Memory B cell (primary cell): Measurements from ENCODE around the gene SPCS2.
"Not testable (repeated sequence)": the region's sequence is repeated elsewhere in the genome, so short reads cannot be mapped to it uniquely, and the experiment has no call there.

Experiments
- ATAC-seq: fragments of 150-1000 bp; cut with Tn5 transposase; 2 replicates; pipeline ENCODE4 v1.10.0; 2021; ENCODE audit warnings: low read depth, mild to moderate bottlenecking, moderate library complexity
- DNase-seq, 2 donors: peaks; one replicate each; pipeline ENCODE4 v3.0.0; 2022; ENCODE audit warnings: low spot score in 2 of 2
- H3K27ac Mint-ChIP-seq: one replicate; pipeline ENCODE4 v1.8.0; 2022; ENCODE audit warnings: mild to moderate bottlenecking, moderate library complexity, mixed read lengths
- H3K27me3 Mint-ChIP-seq: one replicate; pipeline ENCODE4 v1.8.0; 2022; ENCODE audit warnings: mixed read lengths
- H3K36me3 Mint-ChIP-seq: one replicate; pipeline ENCODE4 v1.8.0; 2022; ENCODE audit warnings: mild to moderate bottlenecking, mixed read lengths
- H3K4me1 Mint-ChIP-seq: one replicate; pipeline ENCODE4 v1.8.0; 2022; ENCODE audit warnings: mixed read lengths
- H3K4me3 Mint-ChIP-seq: one replicate; pipeline ENCODE4 v1.8.0; 2022; ENCODE audit warnings: mild to moderate bottlenecking, moderate library complexity, mixed read lengths
- H3K9me3 Mint-ChIP-seq: one replicate; pipeline ENCODE4 v1.8.0; 2022; ENCODE audit warnings: mixed read lengths

SPCS2 gene

GRCh38 chr11:74992852-74993251 is 43.8 kb downstream of the SPCS2 start:
- DNase-seq: no peak
- Mint-ChIP-seq H3K27ac (no peak overlapping the region), H3K27me3 (no peaks in the 10 kb centered on the region), H3K4me3 (no peak overlapping the region), H3K36me3 (peaks cover 6% of the 10 kb centered on the region), H3K9me3 (no peaks in the 10 kb centered on the region), H3K4me1 (peaks cover 25% of the 10 kb centered on the region)
- no peak for ATAC-seq

- peaks cover 12% of the 10 kb centered on the region for H3K36me3 Mint-ChIP-seq
- H3K27ac Mint-ChIP-seq: no peak overlapping the region
- peaks cover 6% of the 10 kb centered on the region for H3K4me1 Mint-ChIP-seq
- H3K9me3 Mint-ChIP-seq: no peaks in the 10 kb centered on the region
- no peak for ATAC-seq
- DNase-seq: no peak
- H3K4me3 Mint-ChIP-seq: no peak overlapping the region
- no peaks in the 10 kb centered on the region for H3K27me3 Mint-ChIP-seq
These were observed 51.9 kb downstream of the SPCS2 start for GRCh38 chr11:75000975-75001354.

- no peak for DNase-seq
- H3K27ac Mint-ChIP-seq: no peak overlapping the region
- H3K9me3 Mint-ChIP-seq: no peaks in the 10 kb centered on the region
- peaks cover 6% of the 10 kb centered on the region for H3K4me1 Mint-ChIP-seq
- no peak overlapping the region for H3K4me3 Mint-ChIP-seq
- no peaks in the 10 kb centered on the region for H3K27me3 Mint-ChIP-seq
- no peak for ATAC-seq
- H3K36me3 Mint-ChIP-seq: peaks cover 13% of the 10 kb centered on the region
These were observed 52.6 kb downstream of the SPCS2 start for GRCh38 chr11:75001686-75002085.

GRCh38 chr11:75002516-75002915 is 53.5 kb downstream of the SPCS2 start:
- Mint-ChIP-seq H3K4me3 (no peak overlapping the region), H3K36me3 (peaks cover 18% of the 10 kb centered on the region), H3K27ac (no peak overlapping the region), H3K4me1 (peaks cover 6% of the 10 kb centered on the region), H3K27me3 (no peaks in the 10 kb centered on the region), H3K9me3 (no peaks in the 10 kb centered on the region)
- DNase-seq (no peak), ATAC-seq (no peak)

GRCh38 chr11:75004215-75004614 is 55.1 kb downstream of the SPCS2 start:
- ATAC-seq (no peak), DNase-seq (no peak)
- H3K27me3 Mint-ChIP-seq: no peaks in the 10 kb centered on the region
- peaks cover 26% of the 10 kb centered on the region for H3K36me3 Mint-ChIP-seq
- H3K27ac Mint-ChIP-seq: no peak overlapping the region
- no peaks in the 10 kb centered on the region for H3K9me3 Mint-ChIP-seq
- H3K4me1 Mint-ChIP-seq: peaks cover 6% of the 10 kb centered on the region
- no peak overlapping the region for H3K4me3 Mint-ChIP-seq

- DNase-seq (no peak), ATAC-seq (no peak)
- Mint-ChIP-seq H3K27me3 (no peaks in the 10 kb centered on the region), H3K4me3 (no peak overlapping the region), H3K36me3 (peaks cover 29% of the 10 kb centered on the region), H3K27ac (no peak overlapping the region), H3K9me3 (no peaks in the 10 kb centered on the region), H3K4me1 (no peaks in the 10 kb centered on the region)
These were observed 62.3 kb downstream of the SPCS2 start for GRCh38 chr11:75011357-75011756.

- H3K4me1 Mint-ChIP-seq: no peaks in the 10 kb centered on the region
- ATAC-seq (no peak), DNase-seq (no peak)
- no peaks in the 10 kb centered on the region for H3K27me3 Mint-ChIP-seq
- H3K9me3 Mint-ChIP-seq: no peaks in the 10 kb centered on the region
- no peak overlapping the region for H3K27ac Mint-ChIP-seq
- no peak overlapping the region for H3K4me3 Mint-ChIP-seq
- H3K36me3 Mint-ChIP-seq: peaks cover 28% of the 10 kb centered on the region
These were observed 62.8 kb downstream of the SPCS2 start for GRCh38 chr11:75011872-75012271.

- Mint-ChIP-seq H3K27me3 (no peaks in the 10 kb centered on the region), H3K4me3 (no peak overlapping the region), H3K36me3 (peaks cover 22% of the 10 kb centered on the region), H3K27ac (no peak overlapping the region), H3K9me3 (no peaks in the 10 kb centered on the region), H3K4me1 (no peaks in the 10 kb centered on the region)
- no peak for DNase-seq
- no peak for ATAC-seq
These were observed 64.0 kb downstream of the SPCS2 start for GRCh38 chr11:75013051-75013450.

- H3K36me3 Mint-ChIP-seq: peaks cover 21% of the 10 kb centered on the region
- no peak overlapping the region for H3K4me3 Mint-ChIP-seq
- ATAC-seq (no peak), DNase-seq (no peak)
- peaks cover 5% of the 10 kb centered on the region for H3K9me3 Mint-ChIP-seq
- no peak overlapping the region for H3K27ac Mint-ChIP-seq
- no peaks in the 10 kb centered on the region for H3K27me3 Mint-ChIP-seq
- H3K4me1 Mint-ChIP-seq: no peaks in the 10 kb centered on the region
These were observed 65.1 kb downstream of the SPCS2 start for GRCh38 chr11:75014129-75014528.

GRCh38 chr11:75019200-75019599 is 70.1 kb downstream of the SPCS2 start:
- not testable (repeated sequence) for H3K9me3 Mint-ChIP-seq, DNase-seq, H3K27me3 Mint-ChIP-seq, H3K27ac Mint-ChIP-seq, H3K4me3 Mint-ChIP-seq, ATAC-seq, H3K36me3 Mint-ChIP-seq, H3K4me1 Mint-ChIP-seq

- H3K4me3 Mint-ChIP-seq, H3K36me3 Mint-ChIP-seq, H3K4me1 Mint-ChIP-seq, ATAC-seq, H3K9me3 Mint-ChIP-seq, DNase-seq, H3K27ac Mint-ChIP-seq, H3K27me3 Mint-ChIP-seq: not testable (repeated sequence)
These were observed 71.3 kb downstream of the SPCS2 start for GRCh38 chr11:75020328-75020727.

GRCh38 chr11:75022296-75022695 is 73.2 kb downstream of the SPCS2 start:
- Mint-ChIP-seq H3K4me3 (no peak overlapping the region), H3K27ac (no peak overlapping the region), H3K27me3 (no peaks in the 10 kb centered on the region), H3K9me3 (peaks cover 5% of the 10 kb centered on the region), H3K4me1 (no peaks in the 10 kb centered on the region), H3K36me3 (peaks cover 8% of the 10 kb centered on the region)
- DNase-seq: no peak
- no peak for ATAC-seq

GRCh38 chr11:75022759-75023396 is 73.8 kb downstream of the SPCS2 start:
- Mint-ChIP-seq H3K27me3 (no peaks in the 10 kb centered on the region), H3K9me3 (peaks cover 5% of the 10 kb centered on the region), H3K36me3 (peaks cover 8% of the 10 kb centered on the region), H3K27ac (no peak overlapping the region), H3K4me3 (no peak overlapping the region), H3K4me1 (no peaks in the 10 kb centered on the region)
- ATAC-seq: peak; percentile 88
- DNase-seq: peak; percentile 68 to 77

GRCh38 chr11:75023446-75024067 is 74.5 kb downstream of the SPCS2 start:
- peaks cover 4% of the 10 kb centered on the region for H3K9me3 Mint-ChIP-seq
- DNase-seq (no peak), ATAC-seq (no peak)
- peaks cover 7% of the 10 kb centered on the region for H3K36me3 Mint-ChIP-seq
- no peaks in the 10 kb centered on the region for H3K4me1 Mint-ChIP-seq
- H3K27me3 Mint-ChIP-seq: no peaks in the 10 kb centered on the region
- H3K4me3 Mint-ChIP-seq: no peak overlapping the region
- H3K27ac Mint-ChIP-seq: no peak overlapping the region

- ATAC-seq (no peak), DNase-seq (no peak)
- H3K9me3 Mint-ChIP-seq: no peaks in the 10 kb centered on the region
- no peaks in the 10 kb centered on the region for H3K4me1 Mint-ChIP-seq
- no peak overlapping the region for H3K27ac Mint-ChIP-seq
- no peaks in the 10 kb centered on the region for H3K27me3 Mint-ChIP-seq
- H3K4me3 Mint-ChIP-seq: no peak overlapping the region
- peaks cover 3% of the 10 kb centered on the region for H3K36me3 Mint-ChIP-seq
These were observed 75.0 kb downstream of the SPCS2 start for GRCh38 chr11:75024068-75024449.
